GM12874 (cell line): ENCODE measurements around the gene GPR176.

Source experiments
- TF ChIP-seq, protein P1 (sequence below): IDR thresholded peaks from 2 replicates; pipeline ENCODE4 v1.5.1; 2011; ENCODE audit warnings: low read depth, mild to moderate bottlenecking, control low read depth, low read length, moderate library complexity; ENCODE audit not compliant: insufficient read depth

GPR176 gene

DNA sequence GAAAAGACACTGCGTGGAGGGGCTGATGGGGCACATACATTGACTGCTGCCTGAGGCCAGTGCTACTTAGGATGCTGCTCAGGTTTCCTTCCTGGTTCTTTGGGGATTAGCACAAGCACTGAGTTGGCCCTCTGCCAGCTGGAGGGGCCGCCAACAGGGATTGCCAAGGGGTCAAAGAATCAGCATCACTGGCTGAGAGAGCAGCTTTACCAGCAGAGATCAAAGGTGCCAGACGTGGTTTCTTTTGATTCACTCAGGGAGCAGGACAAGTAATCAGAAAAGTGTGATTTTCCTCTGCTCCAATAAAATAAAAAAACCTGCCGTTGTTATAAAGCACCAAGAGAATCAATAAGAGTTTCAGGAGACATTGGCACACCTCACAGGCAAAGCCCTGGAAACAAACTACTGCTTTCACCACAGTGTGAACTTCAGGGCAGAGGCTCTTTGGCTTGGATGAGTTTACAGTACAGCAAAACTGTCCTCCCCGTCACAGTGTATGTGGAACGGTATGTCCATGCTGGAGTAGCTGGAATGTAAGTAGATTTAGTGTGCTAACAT lies 91.6 kb downstream of the GPR176 start:
- TF ChIP-seq, protein P1, sequence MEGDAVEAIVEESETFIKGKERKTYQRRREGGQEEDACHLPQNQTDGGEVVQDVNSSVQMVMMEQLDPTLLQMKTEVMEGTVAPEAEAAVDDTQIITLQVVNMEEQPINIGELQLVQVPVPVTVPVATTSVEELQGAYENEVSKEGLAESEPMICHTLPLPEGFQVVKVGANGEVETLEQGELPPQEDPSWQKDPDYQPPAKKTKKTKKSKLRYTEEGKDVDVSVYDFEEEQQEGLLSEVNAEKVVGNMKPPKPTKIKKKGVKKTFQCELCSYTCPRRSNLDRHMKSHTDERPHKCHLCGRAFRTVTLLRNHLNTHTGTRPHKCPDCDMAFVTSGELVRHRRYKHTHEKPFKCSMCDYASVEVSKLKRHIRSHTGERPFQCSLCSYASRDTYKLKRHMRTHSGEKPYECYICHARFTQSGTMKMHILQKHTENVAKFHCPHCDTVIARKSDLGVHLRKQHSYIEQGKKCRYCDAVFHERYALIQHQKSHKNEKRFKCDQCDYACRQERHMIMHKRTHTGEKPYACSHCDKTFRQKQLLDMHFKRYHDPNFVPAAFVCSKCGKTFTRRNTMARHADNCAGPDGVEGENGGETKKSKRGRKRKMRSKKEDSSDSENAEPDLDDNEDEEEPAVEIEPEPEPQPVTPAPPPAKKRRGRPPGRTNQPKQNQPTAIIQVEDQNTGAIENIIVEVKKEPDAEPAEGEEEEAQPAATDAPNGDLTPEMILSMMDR: no peak

DNA sequence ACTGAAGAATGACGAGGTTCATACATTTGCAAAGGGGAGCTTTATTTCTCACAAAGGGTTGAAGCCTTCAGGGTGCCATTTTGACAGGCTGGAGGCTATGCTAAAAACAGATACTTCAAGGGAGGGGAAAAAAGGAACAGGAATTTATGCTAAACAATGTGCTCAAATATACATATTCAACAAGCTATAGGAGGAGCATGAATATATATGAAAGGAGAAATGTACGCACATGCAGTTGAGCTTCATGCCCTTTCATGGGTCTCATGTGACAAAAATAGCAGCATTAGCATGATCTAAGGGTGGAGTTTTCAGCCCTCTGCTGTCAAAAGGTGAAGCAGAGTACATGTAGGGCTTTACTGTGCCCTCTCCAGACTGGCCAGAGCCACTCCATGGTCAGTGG lies 93.1 kb downstream of the GPR176 start:
- TF ChIP-seq, protein P1: no peak

DNA sequence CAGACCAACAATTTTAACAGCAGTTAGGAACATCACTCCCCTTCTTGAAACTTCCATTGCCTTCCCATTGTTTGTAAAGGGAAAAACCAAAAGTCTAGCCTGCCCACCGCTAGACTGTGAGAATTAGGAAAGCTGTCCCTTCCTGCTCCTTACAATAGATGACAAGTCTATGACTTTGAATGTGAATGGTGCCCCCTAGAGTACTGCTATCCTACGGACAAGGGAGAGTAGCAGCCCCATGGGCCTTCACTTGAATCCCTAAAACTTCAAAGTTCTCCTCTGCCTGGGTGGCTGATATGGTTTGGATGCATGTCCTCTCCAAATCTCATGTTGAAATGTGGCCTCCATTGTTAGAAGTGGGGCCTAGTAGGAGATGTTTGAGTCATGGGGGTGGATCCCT lies 96.4 kb downstream of the GPR176 start:
- TF ChIP-seq, protein P1: no peak

DNA sequence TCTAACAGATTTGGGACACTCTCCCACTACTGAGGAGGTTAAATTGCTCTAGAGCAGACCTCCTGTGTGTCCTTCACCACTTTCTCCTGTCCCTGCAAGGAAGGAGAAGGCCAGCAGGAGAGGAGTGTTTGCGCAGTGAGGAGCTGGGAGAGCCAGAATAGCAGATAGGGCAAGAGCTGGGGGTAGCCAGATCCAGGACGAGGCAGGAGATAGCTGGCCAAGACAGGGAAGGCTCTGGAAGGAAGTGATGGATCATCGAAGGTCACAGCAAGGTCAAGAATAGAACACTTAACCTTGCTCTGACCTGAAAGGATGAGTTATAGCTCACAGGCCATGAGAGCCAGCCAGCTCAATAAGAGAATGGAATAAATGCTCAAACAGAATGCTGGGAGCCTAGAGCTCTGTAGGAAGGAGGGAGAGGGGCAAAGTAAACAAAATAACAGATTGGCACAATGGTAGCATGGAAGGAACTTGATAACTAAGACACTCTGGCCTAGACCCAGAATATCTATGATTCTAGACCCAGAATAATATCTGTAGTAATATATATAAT lies 99.9 kb downstream of the GPR176 start:
- TF ChIP-seq, protein P1: no peak

DNA sequence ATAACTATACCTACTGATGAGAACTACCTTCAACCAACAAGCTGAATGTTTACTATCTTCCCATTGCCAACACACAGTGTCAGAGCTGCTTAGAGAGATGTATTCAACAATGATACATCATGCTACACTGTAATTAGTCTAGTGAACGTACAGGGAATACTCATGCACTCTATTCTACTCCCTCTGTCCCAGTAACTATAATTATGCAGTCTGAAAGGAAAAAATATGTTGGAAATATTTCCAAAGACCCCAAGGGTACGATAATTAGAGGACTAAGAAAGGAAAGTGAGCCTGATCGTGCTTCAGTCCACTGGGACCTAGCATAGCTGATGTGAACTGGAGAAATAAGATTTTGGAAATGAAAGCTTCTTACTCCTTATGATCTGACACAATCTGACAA lies 100.5 kb downstream of the GPR176 start:
- TF ChIP-seq, protein P1: no peak

DNA sequence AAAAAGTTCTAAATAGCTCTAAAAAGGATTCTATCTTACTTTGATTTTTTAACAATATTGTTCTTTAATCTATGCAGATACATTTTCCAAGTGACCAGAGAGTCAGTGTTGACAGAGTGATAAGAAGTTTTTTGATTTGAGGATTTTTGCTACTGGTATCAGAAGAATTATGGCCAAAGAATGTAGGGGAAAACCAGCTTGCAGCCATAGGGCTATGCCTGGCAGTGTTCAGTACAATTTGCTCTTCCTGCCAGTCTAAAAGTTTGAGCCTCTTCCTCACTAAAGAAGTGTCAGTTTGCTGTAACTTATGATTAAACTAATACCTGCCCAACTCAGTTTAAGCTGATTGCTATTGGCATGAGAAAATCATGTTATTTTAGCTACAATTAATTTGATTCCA lies 102.2 kb downstream of the GPR176 start:
- TF ChIP-seq, protein P1: no peak

DNA sequence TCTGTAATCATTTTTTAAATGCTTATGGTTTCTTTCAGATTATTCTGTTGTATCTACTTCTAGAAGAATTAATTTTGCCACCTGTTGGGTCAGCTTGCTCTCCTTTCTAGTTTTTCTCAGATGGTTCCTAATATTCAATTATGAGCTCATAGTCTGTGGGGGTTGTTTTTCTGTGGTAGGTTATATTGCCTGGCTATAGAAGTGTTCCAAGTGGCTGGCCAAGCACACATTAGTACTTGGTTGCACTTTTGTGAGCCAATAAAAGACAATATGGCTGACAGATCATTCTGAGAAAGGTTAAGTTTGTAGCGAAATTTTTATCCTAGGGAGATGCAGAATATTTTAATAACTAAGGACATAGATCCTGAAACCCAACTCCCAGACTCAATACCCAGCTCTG lies 105.6 kb downstream of the GPR176 start:
- TF ChIP-seq, protein P1: no peak
